HG03565 (cell line): Measurements from ENCODE around the gene WASHC2C.
"Not testable (repeated sequence)": the region's sequence is repeated elsewhere in the genome, so short reads cannot be mapped to it uniquely, and the experiment has no call there.

Experiments used
- ATAC-seq: cut with Tn5 transposase; IDR thresholded peaks from one replicate; pipeline ENCODE4 v1.9.1; 2021; ENCODE audit warnings: mild to moderate bottlenecking, moderate library complexity; ENCODE audit not compliant: unreplicated experiment

WASHC2C gene, protein sequence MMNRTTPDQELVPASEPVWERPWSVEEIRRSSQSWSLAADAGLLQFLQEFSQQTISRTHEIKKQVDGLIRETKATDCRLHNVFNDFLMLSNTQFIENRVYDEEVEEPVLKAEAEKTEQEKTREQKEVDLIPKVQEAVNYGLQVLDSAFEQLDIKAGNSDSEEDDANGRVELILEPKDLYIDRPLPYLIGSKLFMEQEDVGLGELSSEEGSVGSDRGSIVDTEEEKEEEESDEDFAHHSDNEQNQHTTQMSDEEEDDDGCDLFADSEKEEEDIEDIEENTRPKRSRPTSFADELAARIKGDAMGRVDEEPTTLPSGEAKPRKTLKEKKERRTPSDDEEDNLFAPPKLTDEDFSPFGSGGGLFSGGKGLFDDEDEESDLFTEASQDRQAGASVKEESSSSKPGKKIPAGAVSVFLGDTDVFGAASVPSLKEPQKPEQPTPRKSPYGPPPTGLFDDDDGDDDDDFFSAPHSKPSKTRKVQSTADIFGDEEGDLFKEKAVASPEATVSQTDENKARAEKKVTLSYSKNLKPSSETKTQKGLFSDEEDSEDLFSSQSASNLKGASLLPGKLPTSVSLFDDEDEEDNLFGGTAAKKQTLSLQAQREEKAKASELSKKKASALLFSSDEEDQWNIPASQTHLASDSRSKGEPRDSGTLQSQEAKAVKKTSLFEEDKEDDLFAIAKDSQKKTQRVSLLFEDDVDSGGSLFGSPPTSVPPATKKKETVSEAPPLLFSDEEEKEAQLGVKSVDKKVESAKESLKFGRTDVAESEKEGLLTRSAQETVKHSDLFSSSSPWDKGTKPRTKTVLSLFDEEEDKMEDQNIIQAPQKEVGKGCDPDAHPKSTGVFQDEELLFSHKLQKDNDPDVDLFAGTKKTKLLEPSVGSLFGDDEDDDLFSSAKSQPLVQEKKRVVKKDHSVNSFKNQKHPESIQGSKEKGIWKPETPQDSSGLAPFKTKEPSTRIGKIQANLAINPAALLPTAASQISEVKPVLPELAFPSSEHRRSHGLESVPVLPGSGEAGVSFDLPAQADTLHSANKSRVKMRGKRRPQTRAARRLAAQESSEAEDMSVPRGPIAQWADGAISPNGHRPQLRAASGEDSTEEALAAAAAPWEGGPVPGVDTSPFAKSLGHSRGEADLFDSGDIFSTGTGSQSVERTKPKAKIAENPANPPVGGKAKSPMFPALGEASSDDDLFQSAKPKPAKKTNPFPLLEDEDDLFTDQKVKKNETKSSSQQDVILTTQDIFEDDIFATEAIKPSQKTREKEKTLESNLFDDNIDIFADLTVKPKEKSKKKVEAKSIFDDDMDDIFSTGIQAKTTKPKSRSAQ (N-terminal part only)

DNA sequence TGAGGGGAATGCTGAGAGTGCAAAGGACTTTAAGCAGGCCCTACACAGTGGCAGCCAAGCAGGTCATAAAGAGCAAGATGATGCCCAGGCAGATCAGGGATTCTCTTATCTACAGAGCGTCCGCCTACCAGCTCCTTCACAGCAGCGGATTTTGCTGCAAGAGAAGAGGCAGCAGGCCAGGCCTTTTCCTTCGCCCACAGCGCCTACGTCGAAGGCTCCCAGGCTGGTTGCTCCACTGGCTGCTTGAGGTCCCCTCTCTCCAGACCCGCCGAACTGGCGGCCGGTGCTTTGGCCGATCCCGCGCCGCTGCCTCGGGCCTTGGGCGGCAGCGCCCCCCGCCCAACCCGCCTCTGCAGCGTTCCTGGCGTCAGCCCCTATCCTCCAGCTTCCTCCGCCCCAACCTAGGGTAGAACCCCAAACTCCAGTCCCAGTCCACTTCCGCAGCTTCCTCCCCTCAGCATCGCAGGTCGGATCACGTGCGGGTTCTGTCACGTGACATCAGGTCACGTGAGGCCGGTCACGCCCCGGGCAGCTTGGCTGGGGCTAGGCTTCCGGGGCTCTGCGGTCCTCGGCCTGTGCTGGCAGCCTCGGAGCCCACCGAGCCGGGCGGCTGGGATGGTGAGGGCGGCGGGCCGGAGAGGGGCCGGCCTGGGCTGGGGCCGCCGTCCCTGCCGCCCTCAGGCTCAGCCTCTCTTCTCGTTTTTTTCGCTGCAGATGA lies at the start of gene WASHC2C:
WASHC2C (plus strand) TSS at position 564 of the 718 bp plus-strand sequence; CDS start at position 616, 52 bp downstream.
- peak; percentile 89 for ATAC-seq

DNA sequence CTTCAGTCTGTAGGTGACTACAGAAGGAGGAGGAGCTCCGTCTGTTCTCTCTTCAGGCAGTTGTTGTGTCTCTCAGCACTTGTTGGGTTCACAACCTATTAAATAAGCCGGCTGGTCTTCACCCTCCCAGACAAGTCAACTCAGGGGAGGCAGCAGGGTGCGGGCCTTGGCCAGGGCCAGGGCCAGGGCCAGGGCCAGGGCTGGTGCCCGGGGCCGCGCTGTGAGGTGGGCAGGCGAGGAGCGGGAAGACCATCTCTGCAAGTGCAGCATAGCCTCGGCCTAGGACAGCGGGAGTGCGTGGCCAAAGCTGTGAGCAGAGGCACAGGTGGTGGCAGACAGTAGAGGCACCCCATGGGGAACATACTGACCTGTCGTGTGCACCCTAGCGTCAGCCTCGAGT lies 48.6 kb upstream of the WASHC2C start:
- ATAC-seq: not testable (repeated sequence)

DNA sequence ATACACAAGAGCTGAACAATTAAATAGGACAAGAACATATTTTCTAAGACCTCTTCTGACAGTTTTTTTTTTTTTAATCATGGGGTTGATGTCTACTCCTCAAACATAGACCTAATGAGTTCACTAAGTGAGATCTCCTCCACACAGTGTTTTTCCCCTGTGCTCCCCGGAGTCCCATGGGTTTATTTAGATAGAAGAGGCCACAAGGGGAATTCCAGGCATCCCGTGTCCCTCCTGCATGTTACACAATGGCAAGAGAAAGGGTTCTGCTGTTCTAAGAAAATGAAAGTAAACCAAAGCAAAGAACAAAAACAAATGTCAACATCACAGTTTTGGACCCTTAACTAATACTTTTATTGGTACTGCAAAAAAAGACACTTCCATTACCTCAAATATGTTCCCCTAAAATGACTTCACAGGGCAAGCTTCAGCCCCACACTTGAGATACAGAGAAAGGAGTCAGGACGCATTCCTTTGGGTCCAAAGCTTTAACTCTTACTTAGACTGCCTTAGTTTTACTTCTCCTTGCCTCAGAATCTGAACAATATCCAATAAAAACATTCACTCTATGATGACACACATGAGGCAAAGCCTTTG lies 16.8 kb upstream of the WASHC2C start:
- ATAC-seq: peak; percentile 76

DNA sequence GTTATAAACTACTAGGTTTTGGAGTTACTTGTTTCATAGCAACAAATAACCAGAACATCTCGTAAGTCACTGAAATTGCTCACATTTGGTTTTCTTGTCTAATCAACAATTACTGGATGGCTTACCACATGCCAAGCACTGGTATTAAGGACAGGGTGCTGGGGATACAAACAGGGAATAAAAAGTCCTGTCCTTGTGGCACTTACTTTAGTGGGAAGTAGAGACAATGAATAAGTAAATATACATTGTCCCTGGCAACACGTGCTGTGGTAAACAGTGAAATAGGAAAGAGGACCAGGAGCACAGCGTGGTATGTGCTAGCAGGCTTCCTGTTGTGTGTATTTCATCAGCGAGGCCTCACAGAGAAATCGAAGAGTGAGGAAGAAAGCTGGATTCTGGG lies 15.8 kb upstream of the WASHC2C start:
- not testable (repeated sequence) for ATAC-seq

DNA sequence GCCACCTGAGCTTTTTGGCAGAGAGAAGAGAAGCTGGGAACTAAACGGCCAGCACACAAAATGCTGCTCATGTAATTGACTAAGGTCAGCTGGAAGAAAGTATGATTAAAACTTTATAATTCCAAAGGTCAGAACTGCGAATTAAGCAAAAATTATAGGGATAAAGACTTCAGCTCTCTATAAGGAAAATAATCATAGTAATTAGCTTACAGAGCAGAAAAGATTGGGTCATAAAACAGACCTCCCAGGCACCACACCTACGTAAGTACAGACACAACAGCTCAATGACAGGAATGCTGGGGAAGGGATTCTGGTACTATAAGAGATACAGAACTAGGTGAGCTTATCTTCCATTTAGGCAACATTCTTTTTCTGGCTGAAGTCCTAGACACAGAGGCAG lies 10.0 kb upstream of the WASHC2C start:
- not testable (repeated sequence) for ATAC-seq

DNA sequence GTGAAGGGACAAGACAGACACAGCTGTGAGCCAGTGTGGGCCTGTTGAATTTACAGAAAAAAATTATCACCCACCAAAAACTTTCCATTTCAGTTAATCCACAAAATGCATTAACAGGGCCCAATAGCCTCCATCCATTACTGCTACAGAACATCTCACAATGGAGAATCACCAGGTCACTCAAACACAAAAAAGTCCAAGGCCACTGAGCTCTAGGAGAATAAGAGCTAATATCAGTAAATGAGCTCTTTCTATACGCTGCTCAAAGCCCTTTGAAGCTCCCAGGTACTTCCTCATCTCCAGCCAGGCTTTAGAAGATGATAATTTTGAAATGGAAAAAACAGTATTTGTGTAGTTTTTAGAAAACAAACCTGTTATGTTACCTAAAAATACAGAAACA lies 9.4 kb upstream of the WASHC2C start:
- not testable (repeated sequence) for ATAC-seq

DNA sequence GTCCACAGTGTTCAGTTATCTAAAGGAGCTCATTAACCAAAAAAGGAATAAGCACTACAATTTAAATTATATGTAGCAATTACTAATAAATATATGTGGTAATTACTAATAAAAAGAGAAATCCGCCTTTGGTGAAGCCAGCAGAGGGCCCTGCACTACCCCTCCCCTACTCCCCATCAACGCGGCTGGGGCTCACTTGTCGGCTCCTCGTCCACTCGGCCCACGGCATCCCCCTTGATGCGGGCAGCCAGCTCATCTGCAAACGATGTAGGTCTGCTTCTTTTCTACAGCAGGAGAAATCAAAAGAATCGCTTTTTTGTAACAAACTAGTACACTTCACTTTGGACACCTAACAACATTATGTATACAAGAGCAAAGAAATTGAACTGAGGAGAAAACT lies 5.6 kb upstream of the WASHC2C start:
- ATAC-seq: not testable (repeated sequence)

DNA sequence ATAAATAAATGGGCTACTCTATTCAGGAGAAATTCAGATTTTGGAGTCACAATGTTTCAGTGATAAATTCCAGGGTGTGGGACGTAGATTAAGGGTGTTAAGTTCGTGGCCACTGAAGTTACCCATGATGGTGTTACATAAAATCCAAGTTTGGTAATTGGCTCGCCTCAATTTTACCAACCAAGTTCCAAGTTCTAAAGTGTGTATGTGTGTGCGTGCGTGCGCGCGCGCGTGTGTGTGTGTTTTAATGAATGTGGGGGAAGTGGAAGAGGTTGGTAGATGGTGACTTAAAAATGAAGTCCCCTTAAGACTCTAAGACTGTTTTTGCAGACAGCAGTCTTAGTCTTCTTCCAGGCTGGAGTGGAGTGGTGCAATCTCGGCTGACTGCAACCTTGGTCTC lies 3.2 kb upstream of the WASHC2C start:
- not testable (repeated sequence) for ATAC-seq

DNA sequence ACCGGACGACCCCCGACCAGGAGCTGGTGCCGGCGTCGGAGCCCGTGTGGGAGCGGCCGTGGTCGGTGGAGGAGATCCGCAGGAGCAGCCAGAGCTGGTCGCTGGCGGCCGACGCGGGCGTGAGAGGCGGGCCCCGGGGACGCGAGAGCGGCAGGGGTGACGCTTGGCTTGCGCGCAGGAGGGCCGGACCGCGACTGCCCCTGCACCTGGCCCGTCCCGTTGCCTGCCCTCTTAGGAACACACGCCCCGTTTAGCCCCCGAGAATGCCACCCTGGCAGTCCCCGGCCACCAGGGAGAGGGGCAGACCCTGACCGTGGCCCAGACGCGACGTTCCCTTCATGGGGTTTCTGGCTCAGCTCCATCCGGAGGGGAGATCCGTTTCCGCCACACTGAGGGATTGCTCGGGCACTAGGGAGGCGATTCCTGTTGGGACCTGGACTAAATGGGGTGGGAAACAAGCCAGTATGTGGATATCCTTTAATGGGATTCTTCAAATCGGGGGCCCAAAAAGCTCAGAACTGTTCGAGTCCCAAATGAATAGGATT lies 427 bp downstream of the WASHC2C start:
- ATAC-seq: peak; percentile 40

DNA sequence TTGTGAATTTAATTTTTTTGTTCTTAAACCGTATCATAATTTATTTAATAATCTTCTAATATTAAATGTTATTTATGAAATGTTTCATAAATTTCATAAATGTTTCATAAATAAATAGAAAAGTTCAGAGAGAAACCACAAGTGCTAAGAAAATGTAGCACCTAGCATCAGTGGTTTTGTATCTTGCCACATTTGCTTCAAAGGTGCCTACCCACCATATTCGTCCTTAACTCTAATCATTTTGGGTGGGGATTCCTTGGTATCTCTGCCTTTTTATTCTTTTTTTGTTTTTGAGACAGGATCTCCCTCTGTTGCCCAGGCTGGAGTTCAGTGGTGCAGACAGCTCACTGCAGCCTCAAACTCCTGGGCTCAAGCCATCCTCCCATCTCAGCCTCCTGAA lies 7.4 kb downstream of the WASHC2C start:
- not testable (repeated sequence) for ATAC-seq

DNA sequence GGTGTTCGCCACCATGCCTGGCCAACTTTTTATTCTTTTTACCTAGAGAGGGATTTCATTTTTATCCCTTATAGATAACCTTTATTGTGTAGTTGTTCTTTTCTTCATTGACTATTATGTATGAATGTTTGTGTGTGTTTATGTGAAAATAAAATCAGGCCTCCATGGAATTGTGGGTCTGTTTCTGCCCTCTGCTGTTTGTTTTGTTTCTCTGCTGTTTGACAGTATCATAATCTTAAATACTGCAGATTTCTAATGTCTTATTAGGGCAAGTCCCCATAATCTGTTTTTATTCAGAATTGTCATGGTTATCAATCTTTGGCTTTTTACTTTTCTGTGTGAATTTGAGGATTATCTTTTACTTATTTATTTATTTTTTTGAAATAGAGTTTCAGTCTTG lies 7.8 kb downstream of the WASHC2C start:
- ATAC-seq: not testable (repeated sequence)

DNA sequence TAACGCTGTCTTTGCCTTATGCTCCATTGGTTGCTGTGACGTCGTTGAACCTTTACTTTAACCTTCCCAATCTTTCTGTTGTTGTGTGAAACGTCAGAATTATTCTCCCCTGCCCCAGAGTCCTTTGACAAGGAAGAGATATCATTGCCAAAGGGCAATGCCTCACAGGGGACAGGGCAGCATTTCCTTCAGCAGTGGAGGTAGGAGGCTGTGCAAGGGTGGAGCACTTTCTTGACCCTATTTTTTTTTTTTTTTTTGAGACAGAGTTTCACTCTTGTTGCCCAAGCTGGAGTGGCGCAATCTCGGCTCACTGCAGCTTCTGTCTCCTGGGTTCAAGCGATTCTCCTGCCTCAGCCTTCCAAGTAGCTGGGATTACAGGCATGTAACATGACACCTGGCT lies 14.5 kb downstream of the WASHC2C start:
- not testable (repeated sequence) for ATAC-seq

DNA sequence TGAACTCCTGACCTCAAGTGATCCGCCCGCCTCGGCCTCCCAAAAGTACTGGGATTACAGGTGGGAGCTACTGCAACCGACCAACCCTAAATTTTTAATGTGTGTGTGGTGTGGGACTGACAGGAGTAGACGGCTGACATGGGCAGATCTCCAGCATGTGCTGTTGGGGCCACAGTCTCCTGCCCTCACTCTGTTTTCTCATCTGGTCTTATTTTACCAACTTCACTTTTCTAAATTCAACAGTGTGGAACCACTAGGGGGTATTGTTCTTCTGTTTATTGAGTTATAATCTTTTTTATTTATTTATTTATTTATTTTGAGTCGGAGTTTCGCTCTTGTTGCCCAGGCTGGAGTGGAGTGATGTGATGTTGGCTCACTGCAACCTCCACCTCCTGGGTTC lies 14.9 kb downstream of the WASHC2C start:
- ATAC-seq: not testable (repeated sequence)

DNA sequence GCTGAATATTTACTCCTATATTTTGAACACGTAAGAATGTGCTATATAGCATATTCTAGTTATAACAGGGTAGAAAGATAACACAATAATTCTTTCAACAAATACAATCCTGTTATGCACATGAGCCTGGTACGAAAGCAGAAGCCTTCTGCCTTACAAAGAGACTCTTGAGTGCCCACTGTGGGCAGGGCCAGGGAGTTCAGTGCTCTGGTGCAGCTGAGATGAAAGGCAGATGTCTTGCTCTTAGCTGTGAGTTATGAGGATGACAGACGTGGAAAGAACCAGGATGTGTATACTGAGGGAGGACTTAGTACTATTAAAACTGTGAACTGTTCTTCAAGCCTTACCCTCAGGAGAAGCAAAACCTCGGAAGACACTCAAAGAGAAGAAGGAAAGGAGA lies 24.1 kb downstream of the WASHC2C start:
- ATAC-seq: not testable (repeated sequence)

DNA sequence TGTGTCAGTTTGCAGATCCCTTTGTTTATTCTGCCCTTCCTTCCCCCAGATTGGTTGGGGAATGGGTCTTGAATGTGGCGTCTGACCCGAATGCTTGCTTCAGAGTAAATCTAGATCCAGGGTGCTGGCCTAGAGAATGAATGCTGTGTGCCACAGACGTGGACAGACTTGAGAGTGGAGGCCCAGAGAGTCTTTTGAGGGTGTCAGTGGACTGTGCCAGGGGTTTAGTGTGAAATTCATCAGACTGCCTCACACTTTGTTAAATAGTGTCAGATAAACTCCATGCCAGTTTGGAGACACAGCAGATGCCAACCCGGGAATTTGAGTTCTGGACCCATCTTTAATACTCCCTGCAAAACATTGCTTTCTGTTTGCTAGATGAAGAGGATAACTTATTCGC lies 25.1 kb downstream of the WASHC2C start:
- not testable (repeated sequence) for ATAC-seq

DNA sequence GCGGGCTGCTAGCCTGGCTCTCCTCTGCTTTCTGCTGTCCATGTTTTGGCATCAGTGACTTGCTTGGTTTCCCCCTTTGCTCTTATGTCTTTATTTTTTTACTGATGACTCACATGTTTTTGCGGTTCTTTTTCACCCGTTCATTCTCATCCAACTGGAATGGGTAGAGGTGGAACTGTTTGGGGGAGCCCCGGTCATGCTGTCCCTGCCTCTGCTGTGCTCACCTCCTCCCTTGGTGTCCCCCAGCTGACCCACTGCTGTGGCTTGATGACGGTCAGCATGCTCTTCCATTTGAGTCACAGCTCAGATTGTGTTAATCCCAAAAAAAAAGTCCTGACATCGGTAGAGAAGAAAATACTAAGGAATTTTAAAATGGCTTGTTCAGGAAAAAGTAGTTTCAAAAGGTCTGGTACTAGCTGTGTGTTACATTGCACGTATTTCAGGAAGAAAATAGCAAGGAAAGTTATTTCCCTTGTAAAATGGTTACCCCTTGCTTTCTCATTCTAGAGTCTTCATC lies 27.0 kb downstream of the WASHC2C start:
- not testable (repeated sequence) for ATAC-seq

DNA sequence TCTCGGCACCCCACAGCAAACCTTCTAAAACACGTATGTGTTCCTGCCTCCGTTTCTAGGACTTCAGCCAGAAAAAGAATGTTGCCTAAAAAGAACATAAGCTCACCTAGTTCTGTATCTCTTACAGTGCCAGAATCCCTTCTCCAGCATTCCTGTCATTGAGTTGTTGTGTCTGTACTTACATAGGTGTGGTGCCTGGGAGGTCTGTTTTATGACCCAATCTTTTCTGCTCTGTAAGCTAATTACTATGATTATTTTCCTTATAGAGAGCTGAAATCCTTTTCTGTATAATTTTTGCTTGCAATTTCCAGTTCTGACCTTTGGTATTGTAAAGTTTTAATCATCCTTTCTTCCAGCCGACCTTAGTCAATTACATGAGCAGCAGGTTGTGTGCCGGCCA lies 28.0 kb downstream of the WASHC2C start:
- ATAC-seq: not testable (repeated sequence)

DNA sequence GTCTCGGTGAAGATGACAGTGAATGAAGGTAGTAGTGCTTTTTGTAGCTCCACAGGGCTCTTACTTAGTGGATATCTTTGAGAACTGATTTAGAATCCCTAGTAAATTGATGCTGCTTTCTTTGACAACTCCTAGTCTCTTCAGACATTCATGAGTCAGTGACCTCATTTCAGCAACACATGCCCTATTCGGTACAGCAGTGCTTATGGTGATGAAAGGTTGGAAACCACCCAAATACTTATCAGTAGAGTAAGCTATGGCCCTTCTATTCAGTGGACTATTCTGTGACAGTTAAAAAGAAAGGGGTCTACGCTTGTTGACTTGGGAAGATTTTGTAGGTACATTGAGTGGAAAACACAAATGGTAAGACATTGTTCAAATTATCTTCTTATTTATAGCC lies 29.0 kb downstream of the WASHC2C start:
- ATAC-seq: not testable (repeated sequence)
